DOHH2 (cell line): ENCODE data around the gene ATP13A3.

Source experiments
- H3F3A ChIP-seq: fragments of 200-600 bp; sonication (generic), shearing (Covaris generic); 2 replicates; pipeline ENCODE4 v1.6.0; 2016; ENCODE audit warnings: antibody characterized with exemption, mild to moderate bottlenecking; ENCODE audit not compliant: control insufficient read depth, insufficient read depth
- H3K27ac ChIP-seq: fragments of 200-600 bp; sonication (generic); 2 replicates; pipeline ENCODE4 v1.5.1; 2014; ENCODE audit warnings: low read depth, mild to moderate bottlenecking, low read length, moderate library complexity
- H3K27me3 ChIP-seq: fragments of 200-600 bp; sonication (generic); 2 replicates; pipeline ENCODE4 v1.6.1; 2014; ENCODE audit warnings: mild to moderate bottlenecking, low read length, mixed read lengths; ENCODE audit not compliant: control insufficient read depth
- H3K36me3 ChIP-seq: fragments of 200-600 bp; sonication (generic); 2 replicates; pipeline ENCODE4 v1.6.1; 2014; ENCODE audit warnings: mild to moderate bottlenecking, low read length, moderate library complexity, mixed read lengths; ENCODE audit not compliant: control insufficient read depth
- H3K4me1 ChIP-seq: fragments of 200-600 bp; sonication (generic); 2 replicates; pipeline ENCODE4 v1.6.1; 2014; ENCODE audit warnings: mild to moderate bottlenecking, low read length, mixed read lengths; ENCODE audit not compliant: control insufficient read depth
- H3K4me2 ChIP-seq: fragments of 200-600 bp; sonication (generic); 2 replicates; pipeline ENCODE4 v1.6.0; 2014; ENCODE audit warnings: mild to moderate bottlenecking, low read length, moderate library complexity
- H3K4me3 ChIP-seq: fragments of 200-600 bp; sonication (generic); 2 replicates; pipeline ENCODE4 v1.5.1; 2014; ENCODE audit warnings: mild to moderate bottlenecking, low read length, mixed read lengths
- H3K79me2 ChIP-seq: fragments of 200-600 bp; sonication (generic); 2 replicates; pipeline ENCODE4 v1.6.1; 2014; ENCODE audit warnings: mild to moderate bottlenecking, low read length, mixed read lengths; ENCODE audit not compliant: control insufficient read depth
- H3K9me2 ChIP-seq: fragments of 200-600 bp; sonication (generic); replicated peaks from 2 replicates; pipeline ENCODE4 v1.6.1; 2014; ENCODE audit warnings: mild to moderate bottlenecking, low read length, mixed read lengths; ENCODE audit not compliant: control insufficient read depth
- H3K9me3 ChIP-seq: fragments of 200-600 bp; sonication (generic); 2 replicates; pipeline ENCODE4 v1.6.1; 2014; ENCODE audit warnings: antibody characterized with exemption, low read length, mixed read lengths; ENCODE audit not compliant: control insufficient read depth, insufficient read depth
- H4K20me1 ChIP-seq: fragments of 200-600 bp; sonication (generic); 2 replicates; pipeline ENCODE4 v1.6.0; 2014; ENCODE audit warnings: low read depth, mild to moderate bottlenecking, antibody characterized with exemption, low read length, moderate library complexity; ENCODE audit not compliant: control insufficient read depth, insufficient read depth
- EZH2phosphoT487 ChIP-seq: fragments of 200-600 bp; sonication (generic); IDR thresholded peaks from 2 replicates; pipeline ENCODE4 v1.6.1; 2017; ENCODE audit warnings: borderline replicate concordance, mild to moderate bottlenecking, antibody characterized with exemption, low read length, moderate library complexity, mixed read lengths
- TF ChIP-seq, protein P1 (sequence below): fragments of 200-600 bp; sonication (generic); IDR thresholded peaks from one replicate; pipeline ENCODE4 v1.5.1; 2014; ENCODE audit warnings: antibody characterized with exemption, mild to moderate bottlenecking, low read depth, low read length; ENCODE audit not compliant: poor library complexity, severe bottlenecking

The ATP13A3 gene

DNA sequence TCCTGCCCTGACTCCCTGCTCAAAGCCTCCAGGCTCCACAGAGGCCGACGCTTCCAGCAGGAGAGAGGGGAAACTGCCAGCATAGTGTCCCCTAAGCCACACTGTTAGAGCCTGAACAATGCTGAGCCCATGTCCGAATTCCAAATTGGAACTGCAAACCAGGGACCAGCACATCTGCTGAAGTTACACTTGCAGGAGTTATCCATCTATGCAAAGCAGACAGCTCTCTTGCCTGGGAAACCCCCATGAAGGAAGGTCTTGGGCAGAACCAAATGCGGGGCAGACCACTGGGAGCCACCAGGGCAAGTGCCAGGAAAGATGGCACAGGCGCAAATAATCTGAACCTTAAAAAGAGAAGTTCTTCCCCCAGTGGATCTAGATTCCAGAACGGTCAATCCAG, 117.9 kb downstream of the ATP13A3 start:
- no peaks in the 10 kb centered on the region for H3K79me2 ChIP-seq
- no peaks in the 10 kb centered on the region for H3K9me2 ChIP-seq
- H3K27me3 ChIP-seq: peaks cover 20% of the 10 kb centered on the region
- no peak overlapping the region for H3K4me3 ChIP-seq
- no peaks in the 10 kb centered on the region for H3K4me1 ChIP-seq
- no peak overlapping the region for H3K27ac ChIP-seq
- TF ChIP-seq, protein P1, sequence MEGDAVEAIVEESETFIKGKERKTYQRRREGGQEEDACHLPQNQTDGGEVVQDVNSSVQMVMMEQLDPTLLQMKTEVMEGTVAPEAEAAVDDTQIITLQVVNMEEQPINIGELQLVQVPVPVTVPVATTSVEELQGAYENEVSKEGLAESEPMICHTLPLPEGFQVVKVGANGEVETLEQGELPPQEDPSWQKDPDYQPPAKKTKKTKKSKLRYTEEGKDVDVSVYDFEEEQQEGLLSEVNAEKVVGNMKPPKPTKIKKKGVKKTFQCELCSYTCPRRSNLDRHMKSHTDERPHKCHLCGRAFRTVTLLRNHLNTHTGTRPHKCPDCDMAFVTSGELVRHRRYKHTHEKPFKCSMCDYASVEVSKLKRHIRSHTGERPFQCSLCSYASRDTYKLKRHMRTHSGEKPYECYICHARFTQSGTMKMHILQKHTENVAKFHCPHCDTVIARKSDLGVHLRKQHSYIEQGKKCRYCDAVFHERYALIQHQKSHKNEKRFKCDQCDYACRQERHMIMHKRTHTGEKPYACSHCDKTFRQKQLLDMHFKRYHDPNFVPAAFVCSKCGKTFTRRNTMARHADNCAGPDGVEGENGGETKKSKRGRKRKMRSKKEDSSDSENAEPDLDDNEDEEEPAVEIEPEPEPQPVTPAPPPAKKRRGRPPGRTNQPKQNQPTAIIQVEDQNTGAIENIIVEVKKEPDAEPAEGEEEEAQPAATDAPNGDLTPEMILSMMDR: no peak
- no peak for TF ChIP-seq EZH2phosphoT487
- no peak overlapping the region for H3K4me2 ChIP-seq
- no peaks in the 10 kb centered on the region for H3K9me3 ChIP-seq
- H4K20me1 ChIP-seq: no peaks in the 10 kb centered on the region
- H3F3A ChIP-seq: no peaks in the 10 kb centered on the region
- no peaks in the 10 kb centered on the region for H3K36me3 ChIP-seq

DNA sequence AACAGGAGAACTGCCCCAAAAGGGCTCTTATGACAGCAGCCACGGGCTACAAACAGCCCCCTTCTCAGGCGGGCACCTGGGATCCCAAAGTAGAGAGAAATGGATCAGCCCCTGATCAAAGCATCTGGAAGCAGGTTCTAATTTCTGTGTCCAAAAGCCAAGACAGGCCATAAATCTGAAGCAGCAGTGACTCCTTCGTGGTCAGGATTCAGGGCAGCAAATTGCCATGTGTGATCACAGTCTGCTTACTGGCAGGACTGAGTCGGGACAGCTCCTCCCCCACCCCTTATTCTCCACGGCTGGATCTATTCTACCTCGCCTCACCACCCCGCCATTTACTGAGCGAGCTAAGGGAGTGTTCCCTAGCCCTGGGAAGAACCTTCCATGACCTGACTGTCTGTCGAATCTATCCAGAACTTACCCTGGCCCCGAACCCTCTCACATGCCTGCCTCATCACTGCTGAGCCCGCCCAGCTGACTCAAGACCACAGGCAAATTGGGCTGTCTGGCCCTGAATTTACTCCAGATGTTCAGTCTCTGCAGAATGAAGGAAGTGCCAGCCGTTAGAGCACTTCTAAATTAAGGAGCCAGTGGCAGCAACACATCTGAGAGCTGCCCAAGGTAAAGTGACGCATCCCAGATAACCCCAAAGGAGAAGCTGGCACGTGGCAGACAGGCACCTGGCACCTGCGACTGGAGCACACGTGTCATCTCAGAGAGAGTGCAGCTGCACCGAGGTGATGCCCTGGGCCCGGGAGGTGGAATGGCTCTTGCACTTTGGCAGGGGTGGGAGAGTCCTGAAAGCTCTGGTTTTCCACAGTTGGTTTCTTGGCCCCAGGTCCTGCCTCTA, 118.6 kb downstream of the ATP13A3 start:
- H3K27ac ChIP-seq: no peak overlapping the region

DNA sequence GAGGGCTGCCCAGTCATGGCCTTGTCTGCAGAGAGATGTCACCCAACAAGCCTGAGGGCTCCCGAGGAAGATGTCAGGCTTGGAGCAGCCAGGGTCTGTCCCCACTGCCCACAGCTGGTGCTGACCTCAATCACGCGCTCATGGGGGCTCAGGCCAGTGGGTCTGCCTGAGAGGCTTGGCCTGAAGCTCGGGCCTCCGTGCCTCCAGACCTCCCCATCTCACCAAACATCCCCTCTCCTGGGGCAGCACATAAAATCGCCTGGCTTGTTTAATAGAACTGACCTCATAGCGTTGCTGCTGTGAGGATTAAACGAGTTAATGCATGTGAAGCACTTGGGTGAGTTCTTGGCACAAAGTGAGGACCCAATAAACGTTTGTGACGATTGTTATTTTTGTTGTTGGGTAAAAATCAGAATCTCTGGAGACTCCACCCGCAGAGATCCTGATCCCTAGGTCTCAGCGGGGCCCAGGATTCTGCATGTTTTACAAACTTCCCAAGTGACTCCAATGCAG, 120.8 kb downstream of the ATP13A3 start:
- Histone ChIP-seq H3K27me3 (peaks cover 25% of the 10 kb centered on the region), H3K36me3 (no peaks in the 10 kb centered on the region), H3F3A (no peaks in the 10 kb centered on the region), H3K27ac (no peak overlapping the region), H4K20me1 (no peaks in the 10 kb centered on the region), H3K9me3 (no peaks in the 10 kb centered on the region), H3K79me2 (no peaks in the 10 kb centered on the region), H3K9me2 (no peaks in the 10 kb centered on the region), H3K4me1 (no peaks in the 10 kb centered on the region), H3K4me3 (no peak overlapping the region), H3K4me2 (no peak overlapping the region)
- no peak for TF ChIP-seq EZH2phosphoT487
- TF ChIP-seq, protein P1: no peak

More for the DNA sequence above, 118.6 kb downstream of the ATP13A3 start:
- Histone ChIP-seq H3K9me3 (no peaks in the 10 kb centered on the region), H3K4me2 (no peak overlapping the region), H3K4me1 (no peaks in the 10 kb centered on the region), H3F3A (no peaks in the 10 kb centered on the region), H4K20me1 (no peaks in the 10 kb centered on the region), H3K27me3 (peaks cover 24% of the 10 kb centered on the region), H3K79me2 (no peaks in the 10 kb centered on the region), H3K4me3 (no peak overlapping the region), H3K9me2 (no peaks in the 10 kb centered on the region), H3K36me3 (no peaks in the 10 kb centered on the region)
- no peak for TF ChIP-seq EZH2phosphoT487
- TF ChIP-seq, protein P1: no peak
